GM03348 (cell line): ENCODE measurements around the gene PEPD.

ENCODE experiments used
- DNase-seq: peaks from one replicate; pipeline ENCODE4 v3.0.0; 2012; ENCODE audit warnings: low spot score

Gene PEPD

DNA sequence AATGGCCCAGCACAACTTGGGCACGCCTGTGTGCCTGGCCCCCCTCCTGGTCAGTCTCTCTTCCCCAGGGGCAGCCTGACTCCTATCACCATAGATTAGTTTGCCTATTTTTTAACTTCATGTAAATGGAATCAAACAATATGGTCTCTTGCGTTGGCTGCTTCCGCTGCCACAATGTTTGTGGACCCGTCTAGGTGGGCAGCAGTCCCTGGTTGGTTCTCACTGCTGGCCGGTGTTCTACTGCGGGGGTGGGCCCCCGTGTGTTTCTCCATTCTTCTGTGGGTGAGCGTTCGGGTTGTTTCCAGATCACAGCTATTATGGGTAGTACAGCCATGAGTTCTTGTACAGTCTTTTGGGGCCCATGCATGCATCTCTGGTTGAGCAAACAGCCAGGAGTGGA is 100.8 kb downstream of the PEPD start:
- DNase-seq: no peak

DNA sequence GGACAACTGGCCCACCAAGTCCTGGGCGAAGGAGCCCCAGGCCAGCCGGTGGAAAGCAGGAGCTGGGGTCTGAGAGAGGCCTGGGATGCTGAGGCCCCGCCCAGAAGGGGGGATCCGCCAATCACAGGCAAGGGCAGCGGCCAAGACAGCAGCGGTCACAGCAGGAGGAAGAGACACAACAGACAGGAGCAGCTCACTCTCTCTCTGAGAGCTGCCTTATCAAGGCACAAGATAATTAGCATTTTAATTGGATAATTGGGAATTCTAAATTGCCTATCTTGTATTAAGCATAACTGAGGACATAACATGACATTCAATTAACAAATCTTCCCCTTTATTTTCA is 101.8 kb downstream of the PEPD start:
- no peak for DNase-seq

GRCh38 chr19:33418871-33419787 is 102.5 kb downstream of the PEPD start:
- no peak for DNase-seq

DNA sequence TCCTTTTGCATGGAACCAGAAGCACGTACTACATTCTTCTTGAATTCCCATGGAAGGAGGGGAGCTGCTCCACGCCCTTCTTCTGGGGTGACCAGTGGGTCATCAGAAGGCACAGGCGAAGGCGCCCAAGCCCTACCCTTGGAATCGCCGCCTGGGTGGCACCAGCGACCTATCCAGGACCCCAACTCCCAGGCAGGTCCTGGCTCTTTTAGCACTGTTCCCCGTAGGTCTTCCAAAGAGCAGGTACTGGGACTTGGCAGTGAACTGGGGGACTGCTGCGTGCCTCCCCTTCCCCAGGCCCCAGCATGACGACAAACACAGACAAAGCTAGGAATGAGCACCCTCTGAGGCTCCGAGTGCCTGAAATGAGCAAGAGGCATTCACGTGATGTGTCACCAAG is 103.1 kb downstream of the PEPD start:
- no peak for DNase-seq

DNA sequence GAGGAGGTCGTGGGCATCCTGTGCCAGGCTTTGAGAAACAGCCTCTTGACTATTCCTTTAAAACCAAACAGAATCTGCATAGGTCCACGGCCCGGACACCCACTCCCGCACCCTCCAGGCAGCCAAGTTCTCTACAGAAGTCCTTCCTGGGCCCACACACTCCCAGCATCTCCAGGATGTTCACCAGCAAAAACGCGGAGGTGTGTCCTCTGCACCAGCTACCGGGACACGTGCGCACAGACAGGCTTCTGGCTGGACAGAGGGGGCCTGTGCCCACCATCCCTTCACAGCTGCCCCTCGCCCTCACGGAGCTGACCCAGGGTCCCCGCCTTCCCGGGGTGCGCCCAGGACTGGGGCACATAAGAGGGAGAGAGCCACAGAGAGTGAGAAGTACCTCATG is 103.8 kb downstream of the PEPD start:
- no peak for DNase-seq

- DNase-seq: peak; percentile 79
These were observed 105.0 kb downstream of the PEPD start for GRCh38 chr19:33416307-33417215.

DNA sequence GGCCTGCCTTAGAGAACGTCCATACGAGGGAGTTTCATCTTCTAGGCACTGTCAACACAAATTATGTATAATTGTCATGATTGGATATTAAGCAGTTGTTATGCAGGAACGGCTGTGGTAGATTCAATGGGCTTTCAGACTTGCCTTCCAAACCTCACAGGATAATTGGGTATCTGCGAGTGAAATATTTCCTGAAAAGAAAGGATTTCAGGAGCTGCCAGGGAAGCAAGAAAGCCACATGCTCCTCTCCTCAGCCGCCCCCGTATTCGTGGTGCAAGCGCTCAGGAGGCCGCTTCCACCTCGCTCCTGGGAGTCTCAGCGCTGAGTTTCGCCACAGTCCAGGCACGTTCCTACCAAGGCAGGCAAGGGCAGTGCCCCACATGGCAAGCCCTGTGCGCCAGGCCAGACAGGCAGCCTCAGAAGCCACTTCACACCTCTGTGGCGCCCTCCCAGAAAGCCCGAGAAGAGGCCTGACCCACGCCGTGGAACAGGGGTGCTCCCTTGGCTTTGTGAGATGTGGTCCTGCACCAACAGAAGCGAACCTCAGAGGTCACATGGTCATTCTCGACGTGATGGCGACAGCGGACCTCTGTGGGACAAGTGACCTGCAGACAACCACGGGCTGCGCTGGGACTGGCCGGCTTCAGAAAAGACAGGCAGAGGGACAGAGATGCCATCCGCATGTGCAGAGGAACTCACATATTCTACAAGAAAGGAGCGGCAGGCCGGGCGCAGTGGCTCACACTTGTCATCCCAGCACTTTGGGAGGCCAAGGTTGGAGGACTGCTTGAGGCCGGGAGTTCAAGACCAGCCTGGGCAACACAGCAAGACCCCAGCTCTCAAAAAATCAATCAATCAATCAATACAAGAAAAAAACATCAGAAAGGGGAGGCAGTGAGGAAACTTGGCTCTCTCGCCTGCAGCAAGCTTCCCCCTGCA is 106.7 kb downstream of the PEPD start:
- DNase-seq: no peak

- no peak for DNase-seq
These were observed 107.5 kb downstream of the PEPD start for GRCh38 chr19:33413868-33414666.

DNA sequence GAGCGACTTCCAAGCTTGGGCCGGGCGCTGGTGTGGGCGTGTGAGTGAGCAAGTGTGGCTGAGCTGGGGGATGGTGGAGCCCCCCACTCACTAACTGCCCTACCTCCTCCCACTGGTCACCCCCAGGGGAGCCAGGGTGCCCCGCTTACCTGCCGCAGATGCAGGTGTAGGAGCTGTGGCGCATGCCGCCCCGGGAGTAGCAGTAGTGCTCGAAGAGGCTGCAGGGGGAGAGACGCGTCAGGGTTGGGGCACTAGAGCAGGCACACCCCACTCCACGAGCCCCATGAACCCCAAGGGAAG is 108.2 kb downstream of the PEPD start:
- DNase-seq: no peak

- DNase-seq: no peak
These were observed 108.8 kb downstream of the PEPD start for GRCh38 chr19:33412601-33413425.

DNA sequence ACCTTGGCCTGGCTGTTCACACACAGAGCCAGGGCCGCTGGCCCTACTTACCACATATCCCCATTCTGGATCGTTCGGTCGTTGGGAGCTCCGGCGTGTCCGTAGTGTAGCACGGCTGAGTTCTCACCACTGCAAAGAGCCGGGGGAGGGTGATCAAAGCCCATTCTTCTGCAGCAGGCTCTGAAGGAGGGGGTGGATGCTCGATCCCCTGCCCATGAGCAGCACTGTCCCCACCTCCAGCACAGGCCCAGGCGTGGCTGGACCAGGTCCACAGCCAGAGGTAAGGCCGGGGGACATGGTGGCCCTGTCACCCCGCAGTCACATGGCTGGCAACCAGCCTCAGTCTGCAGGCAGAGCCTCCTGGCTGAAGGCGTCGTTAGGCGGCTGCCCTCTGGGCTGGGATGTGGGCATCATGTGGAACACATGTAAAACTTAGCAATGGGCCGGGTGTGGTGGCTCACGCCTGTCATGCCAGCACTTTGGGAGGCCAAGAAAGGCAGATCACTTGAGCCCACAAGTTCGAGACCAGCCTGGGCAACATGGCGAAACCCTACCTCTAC is 109.9 kb downstream of the PEPD start:
- DNase-seq: no peak

- no peak for DNase-seq
These were observed 110.6 kb downstream of the PEPD start for GRCh38 chr19:33410915-33411401.

DNA sequence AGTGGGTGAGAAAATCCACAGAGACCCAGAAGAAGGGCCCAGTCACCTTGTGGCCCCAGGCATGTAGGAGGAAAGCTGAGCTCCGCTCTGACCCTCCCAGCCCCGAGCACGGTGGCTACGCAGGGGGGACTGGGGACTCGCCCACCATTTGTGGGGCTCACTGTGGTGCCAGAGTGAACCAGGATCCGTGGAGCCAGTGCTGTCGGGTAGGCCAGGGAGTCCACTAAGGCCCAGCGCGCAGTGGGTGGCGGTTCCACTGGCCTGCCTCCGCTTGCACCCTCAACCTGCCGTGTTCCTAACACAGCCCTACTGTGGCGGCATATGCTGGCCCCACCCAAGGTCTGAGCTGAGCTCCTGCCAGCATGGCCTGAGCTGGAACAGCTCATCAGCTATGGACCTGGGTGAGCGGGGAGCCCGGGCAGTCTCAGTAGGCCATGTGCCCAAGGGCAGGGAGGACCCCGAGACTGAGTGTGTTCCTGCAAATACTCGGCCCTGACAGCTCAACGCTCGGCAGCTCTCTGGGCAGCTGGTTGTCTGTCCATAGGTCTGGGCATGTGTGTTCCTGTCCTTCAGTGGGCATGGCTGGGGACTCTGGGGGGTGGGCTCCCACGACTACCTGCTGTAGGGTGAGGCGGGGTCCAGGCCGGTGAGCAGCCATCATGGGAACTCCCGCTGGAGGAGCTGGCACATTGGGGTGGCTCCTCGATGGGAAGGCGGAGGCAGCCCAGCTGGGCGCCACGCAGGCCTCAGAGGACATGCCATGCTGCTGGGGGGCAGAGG is 111.5 kb downstream of the PEPD start:
- DNase-seq: no peak

GRCh38 chr19:33408538-33409434 is 112.8 kb downstream of the PEPD start:
- DNase-seq: no peak

DNA sequence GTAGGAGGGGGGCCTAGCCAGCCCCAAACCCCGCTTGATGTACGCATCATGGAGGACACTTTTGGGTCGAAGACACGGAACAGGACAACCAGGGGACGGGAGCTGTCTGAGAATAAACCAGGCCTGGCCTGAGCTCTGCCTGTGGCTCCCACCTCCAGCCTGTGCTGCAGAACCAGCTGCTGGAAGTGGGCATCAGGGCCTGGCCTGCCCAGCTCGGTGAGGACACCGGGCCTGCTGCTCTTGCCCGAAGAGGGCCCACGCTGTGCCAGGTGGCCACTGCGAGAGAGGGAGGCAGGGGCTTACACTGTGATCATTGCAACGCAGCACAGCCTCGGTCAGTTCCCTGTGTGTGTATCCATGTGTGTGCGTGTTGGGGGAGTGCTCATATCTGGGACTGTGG is 113.5 kb downstream of the PEPD start:
- no peak for DNase-seq

GRCh38 chr19:33407716-33408115 is 113.9 kb downstream of the PEPD start:
- no peak for DNase-seq

- DNase-seq: no peak
These were observed 114.4 kb downstream of the PEPD start for GRCh38 chr19:33407140-33407551.

DNA sequence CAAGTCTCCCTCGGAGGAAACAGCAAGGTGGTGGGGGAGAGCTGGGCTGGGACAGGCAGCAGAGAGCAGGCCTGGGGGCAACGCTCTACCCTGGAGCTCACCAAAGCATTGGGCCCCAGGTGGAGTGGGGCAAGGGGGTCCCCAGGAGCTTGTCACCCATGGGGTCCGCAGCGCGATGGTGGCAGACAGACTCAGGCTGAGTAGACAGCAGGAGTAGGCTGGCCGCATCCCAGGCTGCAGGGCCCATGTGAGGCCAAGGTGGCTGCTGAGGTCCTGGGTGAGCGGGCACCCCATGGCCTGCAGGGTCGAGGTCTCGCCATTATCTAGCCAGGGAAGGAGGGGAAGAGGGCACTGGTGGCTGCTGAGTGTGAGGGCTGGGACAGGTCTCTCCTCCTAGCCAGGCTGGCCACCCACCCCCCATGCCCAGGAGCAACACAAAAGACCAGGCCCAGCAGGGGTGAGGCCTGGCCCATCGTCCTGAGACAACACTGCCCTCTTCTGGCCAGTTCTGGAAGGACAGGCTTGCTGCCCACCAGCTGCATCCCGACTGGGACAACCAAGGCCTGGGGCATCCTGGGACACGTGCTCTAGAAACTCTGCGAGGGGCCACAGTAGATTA is 115.0 kb downstream of the PEPD start:
- DNase-seq: peak; percentile 92
